SHP77 treated with DMSO at 0.1 percent for 48 hours (cell line): ENCODE results near the gene TANC1.

Experiments
- DNase-seq: peaks from one replicate; lab custom pipeline; 2025; lab: John Stamatoyannopoulos, UW

The TANC1 gene

DNA sequence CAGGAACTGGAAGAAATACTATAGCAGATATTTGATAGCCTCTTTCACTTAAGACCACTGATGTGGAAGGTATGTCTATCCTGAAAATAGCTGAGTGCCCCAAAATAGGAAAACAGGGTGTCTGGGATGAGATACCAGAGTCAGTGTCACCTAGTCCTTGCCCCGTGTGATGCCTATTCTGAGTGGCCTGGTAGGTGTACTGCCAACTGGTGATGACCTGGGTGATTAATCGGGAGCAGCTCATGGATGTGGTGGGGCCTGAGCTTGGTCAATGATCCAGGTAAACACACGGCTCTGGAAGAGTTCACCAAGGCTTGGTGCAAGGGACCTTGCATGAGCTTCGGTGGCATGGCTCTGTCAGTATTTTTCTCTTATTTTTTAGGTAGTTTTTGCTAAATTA is 95.2 kb downstream of the TANC1 start:
- no peak for DNase-seq

DNA sequence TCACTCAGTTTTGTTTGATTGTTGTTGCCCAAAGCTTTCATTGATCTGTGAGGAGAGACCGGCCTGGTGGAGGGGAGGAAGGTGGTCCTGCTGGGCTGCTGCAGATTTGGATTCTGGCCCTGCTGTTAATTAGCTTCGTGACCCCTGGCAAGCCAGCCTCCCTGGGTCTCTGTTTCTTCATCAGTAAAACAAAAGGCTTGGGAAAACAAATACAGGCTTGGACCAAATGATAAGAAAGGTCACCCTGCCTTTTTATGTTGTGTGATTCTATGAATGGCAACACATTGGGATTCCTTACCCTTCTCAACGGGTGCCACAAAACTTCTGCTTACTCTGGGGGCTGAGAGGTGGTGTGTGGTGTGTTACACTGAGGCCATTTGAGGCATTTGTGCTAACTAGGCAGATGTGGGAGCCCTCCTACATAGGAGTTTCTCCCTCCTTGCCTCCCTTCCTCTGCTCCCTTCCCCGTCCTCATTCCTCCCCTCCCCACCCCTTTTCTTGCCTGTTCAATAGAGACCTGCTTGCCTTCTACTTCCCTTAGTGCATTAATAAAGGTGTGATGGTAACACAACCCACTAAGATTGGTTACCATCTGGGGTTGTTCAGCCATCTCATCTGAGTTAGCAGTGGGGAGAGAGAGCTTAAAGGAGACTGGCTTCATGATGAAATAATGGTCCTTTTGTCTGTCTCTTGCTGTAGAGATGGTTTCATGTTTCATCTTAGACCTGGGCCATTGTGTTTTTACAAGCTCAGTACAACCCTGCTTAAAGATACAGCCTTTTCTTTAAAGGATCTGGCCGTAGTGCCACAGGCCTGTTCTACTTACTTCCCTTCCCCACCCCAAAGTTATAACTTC is 96.2 kb downstream of the TANC1 start:
- no peak for DNase-seq

DNA sequence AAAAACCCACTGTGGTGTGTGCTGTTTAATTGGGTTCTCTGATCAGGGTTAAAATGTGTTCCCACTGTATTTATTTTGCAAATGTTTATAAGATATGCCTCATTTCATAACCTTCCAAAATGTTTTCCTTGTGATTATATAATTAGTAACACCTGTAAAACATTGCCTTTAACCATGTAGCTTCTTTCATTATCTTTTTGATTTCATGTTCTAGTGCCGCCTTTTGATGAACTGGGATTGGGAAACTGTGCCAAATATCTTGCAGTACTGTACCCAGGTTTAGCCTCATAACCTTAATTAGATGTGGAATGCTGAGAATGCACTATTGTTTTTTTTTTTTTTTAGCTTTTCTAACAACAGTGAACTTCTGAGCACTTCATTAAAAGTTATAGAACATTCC is 96.9 kb downstream of the TANC1 start:
- DNase-seq, result no peak

GRCh38 chr2:159065891-159066290 is 97.5 kb downstream of the TANC1 start:
- DNase-seq, result no peak

DNA sequence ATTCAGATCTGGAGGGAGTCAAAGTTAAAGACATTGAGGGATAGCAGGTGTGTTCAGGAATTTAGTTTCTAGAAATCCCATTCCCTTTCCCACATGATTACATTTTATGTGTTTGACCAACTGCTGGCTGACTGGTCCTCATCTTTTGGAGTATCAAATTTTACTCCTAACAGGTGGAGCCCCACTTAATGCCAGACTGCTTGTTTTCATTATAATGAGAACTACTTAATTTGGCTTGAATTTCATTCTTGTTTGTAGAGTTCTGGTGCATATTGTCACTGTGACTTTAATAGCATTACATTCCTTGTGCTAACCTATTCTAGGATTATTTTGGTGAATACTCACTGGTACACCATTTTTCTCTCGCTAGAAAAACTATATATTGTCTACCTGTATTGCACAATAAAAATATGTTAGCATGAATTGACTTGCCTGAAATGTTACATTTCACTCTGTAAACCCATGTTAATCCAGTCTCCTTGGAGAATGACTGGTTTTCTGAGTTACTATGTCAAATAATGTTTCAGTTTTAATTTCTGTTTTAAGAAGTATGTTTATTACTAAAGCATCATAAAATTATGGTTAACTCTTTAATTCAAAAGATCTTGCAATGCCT is 98.2 kb downstream of the TANC1 start:
- DNase-seq, result no peak

DNA sequence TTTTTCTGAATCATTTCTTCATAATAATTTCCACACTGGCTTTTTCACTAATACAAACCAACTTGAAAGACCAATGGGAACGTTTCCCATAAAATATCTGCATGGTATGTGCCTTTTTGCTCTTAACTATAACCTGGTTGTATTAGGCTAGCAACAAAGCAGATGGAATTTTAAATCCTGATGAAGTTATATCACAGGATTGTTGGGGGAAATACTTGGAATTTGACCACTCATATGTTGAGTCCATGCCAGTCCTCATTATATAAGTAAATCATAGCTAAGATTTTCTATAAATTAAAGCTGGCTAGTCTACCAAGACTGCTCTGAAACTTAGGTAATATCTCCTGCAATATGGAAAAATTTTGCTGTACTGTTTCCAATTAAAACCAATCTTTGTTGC is 99.5 kb downstream of the TANC1 start:
- DNase-seq, result no peak

GRCh38 chr2:159069229-159069628 is 100.8 kb downstream of the TANC1 start:
- no peak for DNase-seq

DNA sequence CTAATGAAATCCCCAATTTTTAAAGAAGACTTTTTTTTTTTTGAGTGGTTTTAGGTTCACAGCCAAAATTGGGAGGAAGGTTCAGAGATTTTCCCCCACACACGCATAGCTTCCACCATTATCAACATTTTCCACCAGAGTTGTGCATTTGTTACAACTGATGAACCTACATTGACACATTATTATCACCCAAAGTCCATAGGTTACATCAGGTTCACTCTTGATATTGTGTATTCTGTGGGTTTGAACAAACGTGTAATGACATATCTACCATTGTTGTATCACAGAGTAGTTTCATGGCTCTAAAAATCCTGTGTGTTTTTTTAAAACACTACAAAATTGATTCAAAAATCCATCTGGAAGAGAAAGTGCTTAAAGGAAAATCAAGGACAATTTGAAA is 101.8 kb downstream of the TANC1 start:
- DNase-seq, result no peak

DNA sequence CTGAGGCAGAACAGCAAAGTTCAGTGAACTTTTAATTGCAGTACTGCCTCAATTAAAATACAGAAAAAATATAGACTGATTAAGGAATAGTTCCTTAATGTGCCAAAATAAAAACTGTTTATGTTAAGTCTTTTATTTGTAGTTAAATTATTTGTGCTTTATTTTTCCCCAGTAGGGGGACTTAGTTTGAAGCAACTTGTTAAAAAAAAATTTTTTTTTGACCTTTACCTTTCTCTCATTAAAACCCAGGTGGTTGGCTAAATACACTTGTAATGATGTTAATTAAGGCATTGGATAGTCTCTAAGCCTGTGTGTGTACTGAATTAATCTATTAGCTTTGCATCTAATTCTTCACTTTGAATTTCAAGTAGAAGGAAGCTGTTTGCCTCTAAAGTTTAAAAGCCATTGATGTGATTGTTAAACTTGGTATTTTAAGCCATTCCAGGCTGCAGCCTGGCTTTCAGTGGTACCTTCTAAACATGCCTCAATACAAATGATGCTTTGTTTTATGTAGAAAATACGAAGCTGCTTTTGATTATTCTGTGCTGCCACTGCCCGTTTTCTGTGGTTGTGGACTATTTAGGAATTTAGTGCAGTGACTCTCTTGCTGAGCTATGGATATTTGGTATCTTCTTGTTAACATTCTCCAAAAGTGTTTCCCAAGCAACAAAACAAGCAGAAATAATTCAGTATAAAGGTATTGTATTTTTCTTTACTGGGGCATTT is 102.9 kb downstream of the TANC1 start:
- no peak for DNase-seq

DNA sequence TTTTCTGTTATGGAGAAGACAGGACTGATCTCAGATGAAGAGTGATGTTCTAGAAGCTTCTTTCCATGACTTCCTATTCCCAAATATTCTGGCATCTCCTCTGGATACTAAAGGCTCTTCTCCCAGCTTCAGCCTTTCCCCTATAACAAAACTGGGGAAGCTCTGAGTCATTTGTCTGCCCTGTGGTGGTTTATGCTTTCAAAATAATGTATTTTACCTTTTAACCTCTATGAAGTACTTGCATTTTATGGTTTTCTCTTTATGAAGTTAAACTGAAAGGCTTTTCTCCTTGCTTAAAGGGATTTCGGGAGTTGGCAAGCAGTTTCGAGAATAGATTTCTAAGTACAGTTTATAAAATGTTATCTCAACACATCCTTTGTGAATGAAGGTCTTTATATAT is 104.4 kb downstream of the TANC1 start:
- DNase-seq, result no peak

DNA sequence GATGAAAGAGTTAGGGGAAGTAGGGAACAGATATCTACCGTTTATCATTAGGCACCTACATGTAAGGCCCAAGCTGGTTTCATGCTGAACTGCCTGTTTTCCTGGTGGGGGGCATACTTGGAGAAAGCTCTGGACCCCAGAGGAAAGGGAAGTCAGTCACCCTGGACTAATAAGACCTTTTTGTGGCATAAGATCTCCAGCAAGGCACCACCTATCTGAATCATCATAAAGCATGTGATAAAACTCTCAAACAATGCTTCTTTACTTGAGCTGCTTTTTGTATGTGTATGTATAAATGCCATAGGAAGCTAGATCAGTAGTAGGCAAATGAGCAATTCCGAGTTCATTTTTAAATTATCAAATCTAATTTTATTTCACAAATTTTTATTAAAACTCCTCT is 104.8 kb downstream of the TANC1 start:
- DNase-seq, result no peak

GRCh38 chr2:159074605-159075004 is 106.2 kb downstream of the TANC1 start:
- no peak for DNase-seq

DNA sequence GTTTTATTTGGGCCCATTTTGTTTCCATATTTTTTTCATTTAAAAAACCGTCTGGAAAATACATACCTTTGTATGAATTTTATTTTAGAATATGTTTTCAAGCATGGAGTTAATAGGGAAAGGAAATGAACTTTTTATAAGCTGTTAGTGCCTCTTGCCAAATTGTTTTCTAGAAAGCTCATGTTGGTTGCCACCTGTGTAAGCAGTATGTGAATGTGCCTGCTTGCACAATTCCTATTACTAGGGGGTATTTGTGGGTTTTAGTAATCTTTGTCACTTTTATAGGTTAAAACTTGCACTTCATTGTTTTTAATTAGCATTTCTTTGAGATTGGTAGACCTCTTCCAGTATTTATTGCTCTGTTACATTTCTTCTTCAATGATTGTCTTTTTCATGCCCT is 107.3 kb downstream of the TANC1 start:
- no peak for DNase-seq

GRCh38 chr2:159076241-159076640 is 107.8 kb downstream of the TANC1 start:
- no peak for DNase-seq

DNA sequence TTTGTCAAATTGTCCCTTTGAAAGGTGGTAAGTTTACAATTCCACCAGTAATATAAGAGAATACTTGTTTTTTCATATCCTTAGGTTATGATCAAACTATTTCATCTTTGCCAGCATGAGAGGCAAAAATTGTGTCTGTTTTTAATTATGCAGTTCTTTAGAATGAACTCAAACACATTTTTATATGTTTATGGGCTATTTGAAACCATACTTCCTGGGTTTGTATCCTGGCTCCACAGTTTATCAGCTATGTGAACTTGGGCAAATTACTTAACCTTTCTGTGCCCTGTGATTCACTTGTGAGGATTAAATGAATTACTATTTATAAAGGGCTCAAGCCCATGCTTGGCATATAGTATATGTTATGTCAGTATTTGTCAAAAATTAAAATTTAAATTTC is 109.4 kb downstream of the TANC1 start:
- no peak for DNase-seq

GRCh38 chr2:159078443-159078842 is 110.0 kb downstream of the TANC1 start:
- no peak for DNase-seq

DNA sequence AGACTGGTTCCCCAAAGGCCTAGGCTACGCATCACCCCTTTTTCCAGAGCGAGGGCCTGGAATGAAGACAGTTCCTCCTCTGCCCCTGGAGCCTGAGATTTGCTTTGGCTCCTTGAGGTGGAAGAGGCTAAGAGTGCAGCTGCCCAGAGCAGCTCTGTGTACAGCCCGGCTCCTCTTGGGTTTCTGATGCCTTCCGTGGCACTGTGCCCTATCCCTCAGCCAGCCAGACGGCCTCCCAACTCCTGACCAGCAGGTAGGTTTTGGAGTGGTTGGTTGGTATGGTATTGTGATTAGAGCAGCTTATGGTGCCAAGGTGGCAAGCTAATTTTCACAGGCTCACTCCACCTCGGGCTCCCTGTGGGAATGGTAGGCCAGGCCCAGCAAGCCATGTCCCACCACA is 112.2 kb downstream of the TANC1 start:
- DNase-seq, result no peak

DNA sequence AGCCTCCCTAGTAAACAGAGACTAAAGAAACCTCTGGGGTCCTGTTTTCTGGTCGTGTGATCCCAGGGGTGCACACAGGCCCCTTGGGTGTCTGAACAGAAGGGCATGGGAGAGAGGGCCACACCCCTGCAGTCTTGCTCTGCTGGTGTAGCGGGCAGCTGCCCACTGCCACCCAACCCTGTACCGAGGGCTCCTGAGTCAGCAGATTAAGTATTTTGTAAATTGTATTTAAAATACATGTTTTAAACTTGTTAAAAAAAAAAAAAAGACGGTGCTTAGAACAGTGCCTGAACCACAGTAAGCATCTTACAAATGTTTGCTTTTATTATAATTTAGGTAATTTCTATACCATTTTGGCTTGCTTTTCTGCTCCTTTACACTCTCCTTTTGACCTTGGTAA is 113.7 kb downstream of the TANC1 start:
- DNase-seq, result no peak

GRCh38 chr2:159084384-159085370 is 116.2 kb downstream of the TANC1 start:
- no peak for DNase-seq

GRCh38 chr2:159086342-159086741 is 117.9 kb downstream of the TANC1 start:
- no peak for DNase-seq

DNA sequence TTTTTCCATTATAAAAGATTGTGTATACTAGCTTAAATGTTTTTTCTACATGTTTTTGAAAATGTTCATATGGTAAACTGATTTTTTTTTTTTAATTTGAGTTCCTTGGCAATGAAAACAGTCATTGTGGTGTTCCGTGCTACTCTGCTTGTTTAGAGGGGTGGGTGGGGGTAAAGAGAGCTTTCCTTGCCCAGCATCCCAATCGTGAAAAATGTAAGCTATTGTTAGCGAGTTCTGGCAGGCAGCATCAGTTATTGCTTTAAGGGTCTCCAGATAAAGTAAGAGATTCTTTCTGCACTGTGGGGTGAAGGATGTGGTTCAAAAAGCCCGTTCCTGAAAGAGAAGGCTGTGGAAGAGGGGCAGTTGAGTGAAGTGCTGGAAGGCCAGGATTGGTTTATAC is 118.4 kb downstream of the TANC1 start:
- DNase-seq, result no peak

DNA sequence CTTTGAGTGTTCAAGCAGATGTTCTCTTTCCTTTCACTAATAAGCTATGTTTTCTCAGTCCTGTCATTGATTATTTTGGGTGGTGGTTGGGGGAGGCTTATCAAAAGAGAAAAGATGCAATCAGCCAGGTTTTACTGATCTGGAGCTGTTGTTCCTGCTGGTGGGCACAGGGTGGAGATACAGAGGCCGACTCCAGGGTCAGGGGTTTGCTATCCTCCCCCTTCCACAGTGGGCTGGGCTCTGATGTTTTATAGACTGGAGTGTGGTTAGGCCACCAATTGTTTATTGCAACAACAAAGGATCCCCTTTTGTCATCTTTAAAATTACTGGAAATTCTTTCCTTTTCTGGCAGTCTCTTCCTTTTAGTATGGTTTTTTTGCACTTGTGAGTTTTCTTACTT is 120.5 kb downstream of the TANC1 start:
- DNase-seq, result no peak
